HEK293T (cell line): ENCODE data around the gene NDEL1.

Experiments used
- CTCF ChIA-PET: fragments of 350-600 bp; formaldehyde crosslinking; extraction: SDS; loops from one replicate; lab custom pipeline; 2021; ENCODE audit warnings: antibody characterized with exemption, inconsistent platforms; lab: Yijun Ruan, JAX
- POLR2A ChIA-PET: fragments of 350-600 bp; formaldehyde crosslinking; extraction: SDS; loops from one replicate; lab custom pipeline; 2020; ENCODE audit warnings: antibody characterized with exemption, inconsistent platforms; lab: Yijun Ruan, JAX
- DNase-seq: peaks from one replicate; pipeline ENCODE4 v3.0.0; 2012; ENCODE audit warnings: mixed read lengths; ENCODE audit errors: extremely low spot score
- ARNT ChIP-seq: fragments of 450-650 bp; IDR thresholded peaks from 2 replicates; pipeline ENCODE4 v1.6.1; 2017; ENCODE audit warnings: mild to moderate bottlenecking
- BHLHE40 ChIP-seq: fragments of 450-650 bp; IDR thresholded peaks from 2 replicates; pipeline ENCODE4 v1.6.1; 2016; ENCODE audit warnings: mild to moderate bottlenecking, moderate library complexity, borderline replicate concordance
- CTBP1 ChIP-seq: fragments of 450-650 bp; IDR thresholded peaks from 2 replicates; pipeline ENCODE4 v1.6.1; 2016; ENCODE audit warnings: borderline replicate concordance
- ELF4 ChIP-seq: fragments of 450-650 bp; IDR thresholded peaks from 2 replicates; pipeline ENCODE4 v1.6.1; 2017; ENCODE audit warnings: antibody characterized with exemption
- FOXA1 ChIP-seq: fragments of 450-650 bp; IDR thresholded peaks from 2 replicates; pipeline ENCODE4 v1.6.1; 2016; ENCODE audit warnings: mild to moderate bottlenecking
- FOXK2 ChIP-seq: fragments of 450-650 bp; IDR thresholded peaks from 2 replicates; pipeline ENCODE4 v1.6.1; 2016; ENCODE audit warnings: mild to moderate bottlenecking
- FOXM1 ChIP-seq: fragments of 450-650 bp; IDR thresholded peaks from 2 replicates; pipeline ENCODE4 v1.6.1; 2017; ENCODE audit warnings: mild to moderate bottlenecking, borderline replicate concordance
- HDGF ChIP-seq: fragments of 450-650 bp; IDR thresholded peaks from 2 replicates; pipeline ENCODE4 v1.6.1; 2017; ENCODE audit warnings: antibody characterized with exemption, borderline replicate concordance
- L3MBTL2 ChIP-seq: fragments of 450-650 bp; conservative IDR thresholded peaks from 2 replicates; pipeline ENCODE4 v1.6.1; 2016; ENCODE audit warnings: mild to moderate bottlenecking
- LEF1 ChIP-seq: fragments of 450-650 bp; IDR thresholded peaks from 2 replicates; pipeline ENCODE4 v1.6.1; 2017; ENCODE audit warnings: mild to moderate bottlenecking, borderline replicate concordance
- NFRKB ChIP-seq: fragments of 450-650 bp; IDR thresholded peaks from 2 replicates; pipeline ENCODE4 v1.6.1; 2016; ENCODE audit warnings: mild to moderate bottlenecking, moderate library complexity
- PKNOX1 ChIP-seq: fragments of 450-650 bp; IDR thresholded peaks from 2 replicates; pipeline ENCODE4 v1.6.1; 2016
- SP1 ChIP-seq: fragments of 450-650 bp; IDR thresholded peaks from 2 replicates; pipeline ENCODE4 v1.6.1; 2017
- SUZ12 ChIP-seq: fragments of 450-650 bp; IDR thresholded peaks from 2 replicates; pipeline ENCODE4 v1.6.1; 2016; ENCODE audit warnings: mild to moderate bottlenecking
- TARDBP ChIP-seq: fragments of 450-650 bp; IDR thresholded peaks from 2 replicates; pipeline ENCODE4 v1.6.1; 2016
- ZNF384 ChIP-seq: fragments of 450-650 bp; IDR thresholded peaks from 2 replicates; pipeline ENCODE4 v1.6.1; 2016

The NDEL1 gene

GRCh38 chr17:8420041-8420934 lies 15.4 kb upstream of the NDEL1 start:
- TF ChIP-seq FOXK2 (no peak), CTBP1 (no peak), ELF4 (no peak), SUZ12 (no peak), NFRKB (no peak), ZNF384 (no peak), PKNOX1 (no peak), LEF1 (no peak), BHLHE40 (no peak), SP1 (no peak), FOXA1 (no peak), TARDBP (no peak)
- ChIA-PET CTCF (interaction anchor here (0.5 to 2.1 kb wide), 6 partner anchors 10 to 481 kb away, joined by 3 to 6 read pairs (median 3); no protein-coding TSS in a partner anchor), POLR2A (interaction anchor here (0.5 to 3.1 kb wide), 2 partner anchors 15 to 17 kb away, joined by 3 to 17 read pairs; partner anchors contain the start of gene NDEL1)
- no peak for DNase-seq

GRCh38 chr17:8421571-8421970 lies 14.1 kb upstream of the NDEL1 start:
- DNase-seq: no peak
- POLR2A ChIA-PET: interaction anchor here (3.1 kb wide), 1 partner anchor 14 kb away, joined by 17 read pairs; the partner anchor contains the start of gene NDEL1

GRCh38 chr17:8426094-8426720 lies 9.5 kb upstream of the NDEL1 start:
- CTCF ChIA-PET: interaction anchor here (1.0 kb wide), 1 partner anchor 16 kb away, joined by 4 read pairs; no protein-coding TSS in a partner anchor
- no peak for DNase-seq
- TF ChIP-seq SUZ12 (no peak), ELF4 (no peak), L3MBTL2 (no peak), CTBP1 (no peak), TARDBP (no peak), BHLHE40 (no peak), PKNOX1 (no peak)
- POLR2A ChIA-PET: interaction anchor here (0.8 kb wide), 1 partner anchor 9 kb away, joined by 4 read pairs; the partner anchor contains the start of gene NDEL1

More at GRCh38 chr17:8421571-8421970, 14.1 kb upstream of the NDEL1 start:
- TF ChIP-seq CTBP1 (no peak), BHLHE40 (no peak), FOXK2 (no peak), SUZ12 (no peak), NFRKB (no peak), SP1 (no peak), HDGF (no peak), ZNF384 (no peak), FOXM1 (no peak), TARDBP (no peak), ELF4 (no peak), LEF1 (no peak), ARNT (no peak), FOXA1 (no peak)
- CTCF ChIA-PET: interaction anchor here (2.1 kb wide), 1 partner anchor 12 kb away, joined by 6 read pairs; no protein-coding TSS in a partner anchor

GRCh38 chr17:8426802-8427201 lies 8.9 kb upstream of the NDEL1 start:
- TF ChIP-seq HDGF (no peak), L3MBTL2 (no peak), LEF1 (no peak), ELF4 (no peak), SUZ12 (no peak), FOXM1 (no peak), ARNT (no peak), TARDBP (no peak), CTBP1 (no peak), PKNOX1 (no peak), FOXK2 (no peak), NFRKB (no peak), ZNF384 (no peak), FOXA1 (no peak), BHLHE40 (no peak), SP1 (no peak)
- ChIA-PET CTCF (no interaction called here), POLR2A (interaction anchor here (1.4 kb wide), 1 partner anchor 9 kb away, joined by 6 read pairs; the partner anchor contains the start of gene NDEL1)
- no peak for DNase-seq

GRCh38 chr17:8430966-8431365 lies 4.7 kb upstream of the NDEL1 start:
- CTCF ChIA-PET: interaction anchor here (0.9 kb wide), 1 partner anchor 21 kb away, joined by 3 read pairs; no protein-coding TSS in a partner anchor
- no peak for DNase-seq
- no peak for TF ChIP-seq FOXM1
- TF ChIP-seq HDGF: no peak
- TF ChIP-seq BHLHE40: no peak
- POLR2A ChIA-PET: no interaction called here
